Neutrophil (primary cell): ENCODE data around the gene LAMA5.

Experiments used
- H3K27ac ChIP-seq: fragments of 200-600 bp; sonication (generic); 2 replicates; pipeline ENCODE4 v1.5.1; 2016; ENCODE audit warnings: mild to moderate bottlenecking, moderate library complexity
- H3K27me3 ChIP-seq: fragments of 200-600 bp; sonication (generic); 2 replicates; pipeline ENCODE4 v1.6.0; 2016; ENCODE audit warnings: mild to moderate bottlenecking
- H3K36me3 ChIP-seq: fragments of 200-600 bp; sonication (generic); 2 replicates; pipeline ENCODE4 v1.5.1; 2017
- H3K4me1 ChIP-seq, 2 experiments: fragments of 200-600 bp in 1 of 2; sonication (generic) in 1 of 2; 1 replicate in 1 of 2; 2 replicates in 1 of 2; pipeline versions ENCODE4 v1.5.1 to v1.6.1; 2013 to 2016; ENCODE audit warnings: low read depth in 1 of 2, low read length in 1 of 2, mild to moderate bottlenecking in 1 of 2, moderate library complexity in 1 of 2; ENCODE audit not compliant: control insufficient read depth in 1 of 2, insufficient read depth in 1 of 2
- H3K4me3 ChIP-seq, 2 experiments: fragments of 200-600 bp in 1 of 2; sonication (generic) in 1 of 2; 1 replicate in 1 of 2; 2 replicates in 1 of 2; pipeline ENCODE4 v1.5.1; 2013 to 2016; ENCODE audit warnings: low read depth in 1 of 2, low read length in 1 of 2, mild to moderate bottlenecking in 1 of 2, moderate library complexity in 1 of 2
- H3K9me3 ChIP-seq: fragments of 200-600 bp; sonication (generic); 2 replicates; pipeline ENCODE4 v1.5.1; 2016
- TF ChIP-seq, protein P1 (sequence below): fragments of 200-600 bp; sonication (generic); IDR thresholded peaks from 2 replicates; pipeline ENCODE4 v1.5.1; 2016; ENCODE audit warnings: antibody characterized with exemption

The LAMA5 gene

DNA sequence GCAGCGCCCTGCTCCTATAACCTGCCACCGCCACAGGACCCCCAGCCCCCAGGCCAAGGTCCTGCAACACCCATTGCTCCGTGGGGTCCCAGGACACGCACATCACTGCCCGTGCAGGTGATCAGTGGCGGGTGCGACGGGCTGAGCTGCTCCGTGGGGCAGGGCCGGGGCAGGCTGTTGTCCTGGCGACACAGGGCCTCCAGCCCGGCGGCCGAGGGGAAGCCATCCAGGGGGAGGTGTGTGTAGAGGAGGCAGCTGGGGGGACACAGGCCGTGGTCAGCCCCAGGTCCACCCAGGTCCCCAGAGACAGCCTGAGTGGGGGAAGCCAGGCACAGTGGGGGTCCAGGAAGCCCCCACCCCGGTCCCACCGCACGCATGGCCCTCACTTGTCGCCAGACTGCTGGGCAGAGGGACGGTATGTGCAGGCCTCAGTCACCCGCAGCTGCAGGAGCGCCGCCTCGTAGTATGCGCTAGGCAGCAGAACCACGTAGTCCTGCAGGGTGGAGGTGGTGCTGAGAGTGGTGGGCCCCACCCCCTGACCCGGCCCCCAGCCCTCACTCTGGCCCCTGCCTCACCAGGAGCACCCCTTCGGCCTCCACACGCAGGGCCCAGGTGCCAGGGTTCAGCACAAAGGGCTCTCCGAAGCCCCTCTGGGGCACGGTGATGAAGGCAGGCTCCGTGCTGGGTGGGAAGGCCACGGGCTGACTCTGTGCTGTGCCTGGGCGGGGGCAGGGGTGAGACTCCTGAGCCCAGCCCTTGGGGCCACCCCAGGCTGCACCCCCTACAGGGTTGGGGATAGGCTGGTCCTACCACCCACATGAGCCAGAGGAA, 33.9 kb downstream of the LAMA5 start:
- Histone ChIP-seq H3K36me3 (no peaks in the 10 kb centered on the region), H3K27ac (no peak overlapping the region), H3K9me3 (no peaks in the 10 kb centered on the region), H3K4me3 (no peak overlapping the region), H3K27me3 (no peaks in the 10 kb centered on the region), H3K4me1 (no peaks in the 10 kb centered on the region)
- TF ChIP-seq, protein P1, sequence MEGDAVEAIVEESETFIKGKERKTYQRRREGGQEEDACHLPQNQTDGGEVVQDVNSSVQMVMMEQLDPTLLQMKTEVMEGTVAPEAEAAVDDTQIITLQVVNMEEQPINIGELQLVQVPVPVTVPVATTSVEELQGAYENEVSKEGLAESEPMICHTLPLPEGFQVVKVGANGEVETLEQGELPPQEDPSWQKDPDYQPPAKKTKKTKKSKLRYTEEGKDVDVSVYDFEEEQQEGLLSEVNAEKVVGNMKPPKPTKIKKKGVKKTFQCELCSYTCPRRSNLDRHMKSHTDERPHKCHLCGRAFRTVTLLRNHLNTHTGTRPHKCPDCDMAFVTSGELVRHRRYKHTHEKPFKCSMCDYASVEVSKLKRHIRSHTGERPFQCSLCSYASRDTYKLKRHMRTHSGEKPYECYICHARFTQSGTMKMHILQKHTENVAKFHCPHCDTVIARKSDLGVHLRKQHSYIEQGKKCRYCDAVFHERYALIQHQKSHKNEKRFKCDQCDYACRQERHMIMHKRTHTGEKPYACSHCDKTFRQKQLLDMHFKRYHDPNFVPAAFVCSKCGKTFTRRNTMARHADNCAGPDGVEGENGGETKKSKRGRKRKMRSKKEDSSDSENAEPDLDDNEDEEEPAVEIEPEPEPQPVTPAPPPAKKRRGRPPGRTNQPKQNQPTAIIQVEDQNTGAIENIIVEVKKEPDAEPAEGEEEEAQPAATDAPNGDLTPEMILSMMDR, result no peak

GRCh38 chr20:62332421-62332820, 34.7 kb downstream of the LAMA5 start:
- Histone ChIP-seq H3K27me3 (no peaks in the 10 kb centered on the region), H3K4me3 (no peak overlapping the region), H3K36me3 (no peaks in the 10 kb centered on the region), H3K9me3 (no peaks in the 10 kb centered on the region), H3K27ac (no peak overlapping the region), H3K4me1 (no peaks in the 10 kb centered on the region)
- TF ChIP-seq, protein P1, result no peak

DNA sequence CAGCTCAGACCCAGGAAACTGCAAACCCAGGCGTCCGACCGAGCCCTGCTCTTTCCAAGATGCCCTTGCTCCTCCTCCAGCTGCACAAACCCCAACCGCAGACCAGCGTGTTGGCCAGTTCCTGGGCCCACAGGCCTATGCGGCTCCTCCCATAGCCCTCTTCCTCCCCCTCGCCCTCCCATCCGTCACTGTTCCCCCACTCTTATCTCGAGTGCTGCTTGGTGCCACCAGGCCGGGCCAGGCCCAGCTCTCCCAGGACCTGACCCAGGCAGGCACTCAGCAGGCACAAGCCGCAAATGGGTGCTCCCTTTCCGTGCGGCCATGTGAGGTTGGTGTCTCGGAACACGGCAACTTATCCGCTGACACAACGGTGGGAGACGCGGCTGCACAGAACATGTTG, 35.8 kb downstream of the LAMA5 start:
- H3K4me3 ChIP-seq, result no peak overlapping the region
- no peaks in the 10 kb centered on the region for H3K9me3 ChIP-seq
- H3K27ac ChIP-seq, result no peak overlapping the region
- H3K36me3 ChIP-seq, result no peaks in the 10 kb centered on the region
- H3K4me1 ChIP-seq, result no peaks in the 10 kb centered on the region
- no peaks in the 10 kb centered on the region for H3K27me3 ChIP-seq
- TF ChIP-seq, protein P1, result no peak

- Histone ChIP-seq H3K27me3 (no peaks in the 10 kb centered on the region), H3K4me3 (no peak overlapping the region), H3K9me3 (no peaks in the 10 kb centered on the region), H3K4me1 (no peaks in the 10 kb centered on the region), H3K36me3 (no peaks in the 10 kb centered on the region), H3K27ac (no peak overlapping the region)
- TF ChIP-seq, protein P1, result no peak
Observed at GRCh38 chr20:62330576-62331317, 36.4 kb downstream of the LAMA5 start.

DNA sequence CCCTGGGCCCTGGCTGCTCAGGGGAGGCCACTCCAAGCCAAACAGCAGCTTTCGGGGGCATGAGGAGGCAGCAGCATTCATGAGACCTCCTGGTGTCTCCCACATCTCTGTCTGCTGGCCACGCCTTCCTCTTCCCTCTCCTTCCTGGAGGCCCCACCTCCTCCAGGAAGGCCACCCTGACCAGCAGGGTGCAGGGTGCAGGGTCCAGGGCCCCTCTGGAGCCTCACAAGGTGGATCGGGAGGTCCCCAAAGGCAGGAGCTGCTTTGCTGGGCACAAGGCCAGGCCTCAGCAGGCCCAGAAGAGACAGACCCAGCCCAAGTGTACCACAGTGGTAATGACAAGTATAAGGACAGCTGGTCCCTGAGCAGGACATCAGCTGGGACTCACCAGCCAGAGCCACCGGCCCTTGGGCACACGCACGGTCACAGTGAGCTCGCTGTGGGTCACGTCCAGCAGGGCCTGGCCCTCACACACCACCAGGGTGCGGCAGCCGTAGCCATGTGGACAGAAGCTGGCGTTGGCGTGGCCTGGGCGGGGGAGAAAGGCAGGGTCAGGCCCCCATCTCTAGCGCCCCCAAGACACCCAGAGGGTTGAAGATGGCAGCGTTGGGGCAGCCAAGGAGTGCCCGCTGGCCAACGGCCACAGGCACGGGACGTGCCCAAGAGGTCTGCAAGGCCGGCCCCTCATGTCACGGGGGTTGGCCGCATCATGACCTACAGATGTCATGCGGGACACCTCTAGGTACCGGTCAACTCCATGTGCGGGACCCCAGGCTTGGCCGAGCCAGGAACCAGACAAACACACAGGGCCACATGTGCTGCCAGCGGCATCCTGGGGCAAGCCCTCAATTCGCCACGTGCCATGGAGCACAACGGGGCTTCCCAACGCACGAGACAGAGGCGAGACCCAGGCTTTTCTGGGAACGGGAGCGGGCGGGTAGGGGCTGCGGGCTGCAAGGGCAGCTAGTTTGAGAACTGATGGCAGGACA, 37.4 kb downstream of the LAMA5 start:
- Histone ChIP-seq H3K36me3 (no peaks in the 10 kb centered on the region), H3K27ac (no peak overlapping the region), H3K4me1 (no peaks in the 10 kb centered on the region), H3K27me3 (no peaks in the 10 kb centered on the region), H3K4me3 (no peak overlapping the region), H3K9me3 (no peaks in the 10 kb centered on the region)
- TF ChIP-seq, protein P1, result no peak
